CD4-positive, CD25-positive, alpha-beta regulatory T cell (primary cell): ENCODE data around the gene NLN. TPM values are rescaled to one million over a fixed set of nuclear protein-coding genes. Genes with fewer than 3 reads are reported as not detected.

Source experiments
- ATAC-seq, 2 donors: fragments of 150-1000 bp; cut with Tn5 transposase; one replicate each; pipeline ENCODE4 v1.10.0; 2021; ENCODE audit warnings: low read depth in 2 of 2, moderate number of reproducible peaks in 2 of 2, moderate library complexity in 1 of 2
- DNase-seq, 3 donors: peaks; one replicate each; pipeline versions ENCODE4 v3.0.0 to v3.0.0-alpha.2; 2012 to 2022; ENCODE audit warnings: mixed read lengths in 1 of 3
- H3K27ac ChIP-seq: one replicate; pipeline ENCODE4 v1.7.0; 2013; ENCODE audit warnings: mild to moderate bottlenecking, low read length; ENCODE audit not compliant: insufficient read depth, poor library complexity, severe bottlenecking
- H3K27me3 ChIP-seq: one replicate; pipeline ENCODE4 v1.7.0; 2013; ENCODE audit warnings: low read length; ENCODE audit not compliant: control insufficient read depth, insufficient read depth
- H3K36me3 ChIP-seq: one replicate; pipeline ENCODE4 v1.7.0; 2013; ENCODE audit warnings: mild to moderate bottlenecking, low read length, moderate library complexity; ENCODE audit not compliant: control insufficient read depth, insufficient read depth
- H3K4me1 ChIP-seq: 2 replicates; pipeline ENCODE4 v1.7.0; 2013; ENCODE audit warnings: mild to moderate bottlenecking, low read length; ENCODE audit not compliant: insufficient read depth, control insufficient read depth, poor library complexity, severe bottlenecking
- H3K4me3 ChIP-seq: one replicate; pipeline ENCODE4 v1.7.0; 2013; ENCODE audit warnings: low read depth, mild to moderate bottlenecking, low read length, moderate library complexity
- H3K9me3 ChIP-seq, 2 experiments: 1 replicate in 1 of 2; 2 replicates in 1 of 2; pipeline ENCODE4 v1.7.0; 2013; ENCODE audit warnings: low read length in 2 of 2, mild to moderate bottlenecking in 1 of 2, moderate library complexity in 1 of 2; ENCODE audit not compliant: control insufficient read depth in 2 of 2
- H3K27ac Mint-ChIP-seq, 3 donors: one replicate each; pipeline ENCODE4 v1.8.0; 2020 to 2022; ENCODE audit warnings: mild to moderate bottlenecking in 3 of 3, mixed read lengths in 3 of 3, moderate library complexity in 2 of 3
- H3K27me3 Mint-ChIP-seq: one replicate; pipeline ENCODE4 v1.8.0; 2022; ENCODE audit warnings: mild to moderate bottlenecking, mixed read lengths
- H3K36me3 Mint-ChIP-seq: one replicate; pipeline ENCODE4 v1.8.0; 2020; ENCODE audit warnings: mixed read lengths
- H3K4me1 Mint-ChIP-seq, 4 donors: one replicate each; pipeline ENCODE4 v1.8.0; 2020 to 2022; ENCODE audit warnings: mixed read lengths in 4 of 4, mild to moderate bottlenecking in 1 of 4
- H3K4me3 Mint-ChIP-seq, 4 donors: one replicate each; pipeline ENCODE4 v1.8.0; 2020 to 2022; ENCODE audit warnings: mild to moderate bottlenecking in 4 of 4, mixed read lengths in 4 of 4, moderate library complexity in 3 of 4
- H3K9me3 Mint-ChIP-seq, 7 donors: one replicate each; pipeline ENCODE4 v1.8.0; 2020 to 2022; ENCODE audit warnings: mixed read lengths in 7 of 7, mild to moderate bottlenecking in 3 of 7, moderate library complexity in 2 of 7
- polyA plus RNA-seq, 4 donors: library from polyadenylated mRNA; unstranded; fragments of 300-500 nt; fragmentation: Illumina TruSeq; gene quantifications; one replicate each; pipeline ENCODE4 v1.2.3, GENCODE V29; 2021
- total RNA-seq: library from RNA; stranded (reverse); gene quantifications from one replicate; pipeline ENCODE4 v1.2.3, GENCODE V29; 2022

The NLN gene
- total and polyA plus RNA-seq, 5 donors from 2014 or later = 0.65 to 2.0 (median 1.7) TPM

DNA sequence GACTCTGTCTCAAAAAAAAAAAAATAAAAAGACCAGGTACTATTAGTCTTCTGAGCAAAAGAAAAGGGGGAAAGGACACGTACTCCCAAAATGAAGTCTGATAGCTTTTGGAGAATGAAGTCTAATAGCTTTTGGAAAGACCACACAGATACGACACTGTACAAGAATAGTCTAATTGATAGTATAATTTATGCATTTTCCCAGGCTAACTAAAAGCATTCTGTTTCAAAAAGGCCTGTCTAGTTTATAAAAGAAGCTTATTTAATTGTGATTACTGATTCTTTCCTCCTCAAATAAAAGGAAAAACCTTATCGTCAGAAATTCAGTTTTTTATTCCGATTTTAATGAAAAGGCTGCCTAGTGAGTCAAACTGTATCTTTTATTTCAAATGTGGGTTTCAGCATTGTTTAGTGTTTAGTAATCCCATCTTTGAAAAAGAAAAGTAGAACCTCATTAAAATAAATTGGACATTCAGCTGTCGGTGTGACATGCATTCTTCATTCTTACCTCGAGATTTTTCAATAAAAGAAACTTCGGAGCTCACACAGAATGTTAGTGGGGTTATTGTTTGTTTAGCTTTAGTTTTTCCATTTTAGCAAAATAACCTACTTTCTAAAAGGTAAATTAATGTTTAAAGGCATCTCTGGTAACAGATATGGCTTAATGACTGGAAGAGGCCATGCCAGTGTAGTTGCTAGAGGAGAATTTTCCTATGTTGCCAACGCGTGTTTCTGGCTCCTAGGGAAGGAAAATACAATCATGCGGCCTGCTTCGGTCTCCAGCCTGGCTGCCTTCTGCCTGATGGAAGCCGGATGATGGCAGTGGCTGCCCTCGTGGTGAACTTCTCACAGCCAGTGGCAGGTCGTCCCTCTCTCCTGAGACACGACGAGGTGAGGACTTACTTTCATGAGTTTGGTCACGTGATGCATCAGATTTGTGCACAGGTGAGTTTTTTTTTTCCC, 70.0 kb downstream of the NLN start:
- Histone ChIP-seq H3K9me3 (peaks cover 0 to 4% of the 10 kb centered on the region in 2 experiments), H3K36me3 (no peaks in the 10 kb centered on the region), H3K27me3 (no peaks in the 10 kb centered on the region), H3K4me1 (peaks cover 10% of the 10 kb centered on the region), H3K27ac (no peak overlapping the region), H3K4me3 (no peak overlapping the region)
- Mint-ChIP-seq H3K9me3 (peaks cover 0 to 8% (median 0%) of the 10 kb centered on the region in 7 donors), H3K4me1 (peaks cover 16 to 23% (median 21%) of the 10 kb centered on the region in 4 donors), H3K27me3 (no peaks in the 10 kb centered on the region), H3K27ac (no peak overlapping the region), H3K36me3 (peaks cover 12% of the 10 kb centered on the region), H3K4me3 (no peak overlapping the region)
- ATAC-seq = no peak
- no peak for DNase-seq

DNA sequence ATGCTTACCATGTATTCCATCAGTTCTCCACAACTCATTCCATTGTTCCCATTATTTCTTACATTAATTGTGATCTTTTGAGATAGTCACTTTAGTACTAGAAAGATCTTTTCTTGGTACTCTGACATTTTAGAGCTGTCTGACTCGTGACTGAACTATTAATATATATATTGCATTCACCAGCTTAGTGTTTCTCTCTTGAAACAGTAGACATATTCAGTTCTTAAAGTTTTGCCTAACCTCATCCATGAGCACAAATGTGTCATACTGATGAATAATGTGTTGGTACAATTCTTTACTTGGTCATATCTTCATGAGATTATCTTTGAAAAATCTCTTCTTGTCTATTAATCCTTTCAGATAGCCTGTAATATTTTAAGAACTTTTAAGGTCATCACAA, 74.3 kb downstream of the NLN start:
- Histone ChIP-seq H3K27me3 (no peaks in the 10 kb centered on the region), H3K36me3 (no peaks in the 10 kb centered on the region), H3K9me3 (no peaks in the 10 kb centered on the region), H3K27ac (no peak overlapping the region), H3K4me3 (peak overlapping the region; percentile 62), H3K4me1 (peaks cover 6% of the 10 kb centered on the region)
- peaks cover 11 to 18% (median 15%) of the 10 kb centered on the region in 4 donors for H3K4me1 Mint-ChIP-seq
- DNase-seq (no peak), ATAC-seq (no peak)
- H3K4me3 Mint-ChIP-seq = no peak overlapping the region
- H3K36me3 Mint-ChIP-seq = no peaks in the 10 kb centered on the region
- H3K27me3 Mint-ChIP-seq = no peaks in the 10 kb centered on the region
- H3K27ac Mint-ChIP-seq = no peak overlapping the region
- no peaks in the 10 kb centered on the region for H3K9me3 Mint-ChIP-seq

GRCh38 chr5:65796751-65797316, 74.8 kb downstream of the NLN start:
- peak; percentile 89 to 92 for ATAC-seq
- Mint-ChIP-seq H3K27ac (peak overlapping the region in 1 of 3 donors; percentile 34), H3K36me3 (peaks cover 2% of the 10 kb centered on the region), H3K4me1 (peaks cover 11 to 22% (median 17%) of the 10 kb centered on the region in 4 donors), H3K4me3 (peak overlapping the region; percentile 1 to 39 (median 10)), H3K27me3 (no peaks in the 10 kb centered on the region), H3K9me3 (peaks cover 0 to 3% (median 0%) of the 10 kb centered on the region in 7 donors)
- Histone ChIP-seq H3K27ac (peak overlapping the region; percentile 10), H3K9me3 (no peaks in the 10 kb centered on the region), H3K4me3 (peak overlapping the region; percentile 62), H3K36me3 (no peaks in the 10 kb centered on the region), H3K4me1 (peaks cover 6% of the 10 kb centered on the region), H3K27me3 (no peaks in the 10 kb centered on the region)
- peak in 2 of 3 donors; percentile 64 to 70 for DNase-seq

DNA sequence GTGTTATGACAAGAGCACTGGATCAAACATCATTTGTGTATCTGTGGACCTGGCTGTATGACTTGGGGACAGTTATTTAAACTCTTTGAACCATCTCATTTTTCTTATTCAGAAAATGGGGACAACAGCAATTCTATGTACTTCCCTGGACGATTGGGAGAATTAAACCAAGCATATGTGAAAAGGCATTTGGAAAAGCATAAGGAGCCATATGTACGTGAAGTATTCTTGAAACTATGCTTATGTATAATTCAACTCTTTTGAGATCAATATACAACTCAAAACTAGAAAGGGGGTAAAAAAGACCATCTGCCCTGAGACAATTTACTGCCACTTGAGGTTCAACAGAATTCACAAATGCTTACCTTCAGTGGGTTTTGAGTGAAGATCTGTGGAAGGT, 75.5 kb downstream of the NLN start:
- Mint-ChIP-seq H3K4me1 (peaks cover 11 to 25% (median 18%) of the 10 kb centered on the region in 4 donors), H3K4me3 (no peak overlapping the region), H3K27ac (no peak overlapping the region), H3K9me3 (peaks cover 0 to 5% (median 0%) of the 10 kb centered on the region in 7 donors), H3K36me3 (peaks cover 4% of the 10 kb centered on the region), H3K27me3 (no peaks in the 10 kb centered on the region)
- no peak overlapping the region for H3K27ac ChIP-seq
- H3K36me3 ChIP-seq = no peaks in the 10 kb centered on the region
- ATAC-seq (no peak), DNase-seq (no peak)
- peak overlapping the region; percentile 62 for H3K4me3 ChIP-seq
- peaks cover 0 to 2% of the 10 kb centered on the region in 2 experiments for H3K9me3 ChIP-seq
- H3K4me1 ChIP-seq = peaks cover 6% of the 10 kb centered on the region
- no peaks in the 10 kb centered on the region for H3K27me3 ChIP-seq

DNA sequence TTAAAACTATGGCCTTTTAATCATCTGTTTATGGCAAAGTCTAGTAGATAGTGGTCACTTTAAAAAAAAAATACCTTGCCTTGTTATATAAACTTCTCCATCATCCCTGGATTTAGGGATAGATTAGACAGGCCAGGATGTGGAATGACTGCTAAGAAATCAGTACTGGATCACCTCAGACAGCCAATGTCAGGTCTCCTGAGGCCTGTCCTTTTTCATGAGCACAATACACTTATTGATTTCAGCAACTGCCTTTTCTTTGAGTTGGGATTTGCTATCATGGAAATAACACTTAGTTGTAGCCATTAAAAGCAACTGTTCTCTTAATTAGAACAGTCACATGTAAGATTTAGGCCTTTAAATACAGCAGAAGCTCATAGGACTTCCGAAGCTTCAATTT, 77.9 kb downstream of the NLN start:
- no peak for ATAC-seq
- DNase-seq = no peak
- H3K9me3 ChIP-seq = peaks cover 0 to 7% of the 10 kb centered on the region in 2 experiments
- H3K4me3 Mint-ChIP-seq = no peak overlapping the region
- H3K4me1 Mint-ChIP-seq = peaks cover 16 to 36% (median 28%) of the 10 kb centered on the region in 4 donors
- H3K27me3 ChIP-seq = no peaks in the 10 kb centered on the region
- H3K9me3 Mint-ChIP-seq = peaks cover 0 to 5% (median 0%) of the 10 kb centered on the region in 7 donors
- H3K4me3 ChIP-seq = no peak overlapping the region
- H3K27ac ChIP-seq = no peak overlapping the region
- no peaks in the 10 kb centered on the region for H3K36me3 ChIP-seq
- peaks cover 15% of the 10 kb centered on the region for H3K4me1 ChIP-seq
- H3K27ac Mint-ChIP-seq = no peak overlapping the region
- no peaks in the 10 kb centered on the region for H3K27me3 Mint-ChIP-seq
- H3K36me3 Mint-ChIP-seq = peaks cover 4% of the 10 kb centered on the region

- peaks cover 0 to 7% of the 10 kb centered on the region in 2 experiments for H3K9me3 ChIP-seq
- peaks cover 15% of the 10 kb centered on the region for H3K4me1 ChIP-seq
- DNase-seq = no peak
- Mint-ChIP-seq H3K4me1 (peaks cover 19 to 36% (median 30%) of the 10 kb centered on the region in 4 donors), H3K27me3 (no peaks in the 10 kb centered on the region), H3K36me3 (peaks cover 4% of the 10 kb centered on the region), H3K27ac (no peak overlapping the region), H3K4me3 (no peak overlapping the region), H3K9me3 (peaks cover 0 to 5% (median 0%) of the 10 kb centered on the region in 7 donors)
- no peaks in the 10 kb centered on the region for H3K36me3 ChIP-seq
- H3K27me3 ChIP-seq = no peaks in the 10 kb centered on the region
- H3K27ac ChIP-seq = no peak overlapping the region
- no peak for ATAC-seq
- no peak overlapping the region for H3K4me3 ChIP-seq
These were observed 78.8 kb downstream of the NLN start for GRCh38 chr5:65800775-65801174.

GRCh38 chr5:65801352-65801783, 79.4 kb downstream of the NLN start:
- H3K4me3 ChIP-seq = no peak overlapping the region
- peaks cover 0 to 7% of the 10 kb centered on the region in 2 experiments for H3K9me3 ChIP-seq
- Mint-ChIP-seq H3K36me3 (peaks cover 4% of the 10 kb centered on the region), H3K4me3 (no peak overlapping the region), H3K4me1 (peaks cover 16 to 33% (median 29%) of the 10 kb centered on the region in 4 donors), H3K27ac (no peak overlapping the region), H3K9me3 (peaks cover 0 to 5% (median 0%) of the 10 kb centered on the region in 7 donors), H3K27me3 (no peaks in the 10 kb centered on the region)
- DNase-seq = no peak
- no peaks in the 10 kb centered on the region for H3K36me3 ChIP-seq
- no peaks in the 10 kb centered on the region for H3K27me3 ChIP-seq
- H3K4me1 ChIP-seq = peaks cover 15% of the 10 kb centered on the region
- ATAC-seq = no peak
- no peak overlapping the region for H3K27ac ChIP-seq
